HCT116 (cell line): ENCODE data around the gene CCDC38. TPM values are rescaled to one million over a fixed set of nuclear protein-coding genes. Genes with fewer than 3 reads are reported as not detected.
"Not testable (repeated sequence)": the region's sequence is repeated elsewhere in the genome, so short reads cannot be mapped to it uniquely, and the experiment has no call there.

Source experiments
- ATAC-seq: fragments of 200-7000 bp; cut with Tn5 transposase; 2 replicates; pipeline ENCODE4 v1.9.1; 2020; ENCODE audit warnings: mild to moderate bottlenecking, moderate library complexity
- BruUV-seq: library from RNA; stranded (reverse); fragments of 400-500 nt; replicated peaks from 2 replicates; lab custom pipeline; 2021; lab: Mats Ljungman, UMichigan
- CTCF ChIA-PET: fragments of 300-600 bp; sonication (Branson Sonifier 250); formaldehyde crosslinking; loops from one replicate; lab custom pipeline; 2021; ENCODE audit warnings: antibody characterized with exemption; lab: Charles Lee
- POLR2A ChIA-PET: fragments of 300-600, 350-600 bp; sonication (Branson Sonifier 250); formaldehyde crosslinking; loops from one replicate; lab custom pipeline; 2021; ENCODE audit warnings: antibody characterized with exemption; lab: Charles Lee
- RAD21 ChIA-PET, 2 experiments: fragments of 300-600 bp; sonication (Branson Sonifier 250); formaldehyde crosslinking; loops; one replicate each; lab custom pipeline; 2023; ENCODE audit warnings: low total read pairs in 2 of 2; ENCODE audit not compliant: uncharacterized antibody in 2 of 2, unreplicated experiment in 2 of 2, low non-redundant PET in 1 of 2; lab: Charles Lee
- DNase-seq: peaks from one replicate; pipeline ENCODE4 v3.0.0-alpha.2; 2010; ENCODE audit warnings: low read depth, low spot score
- H2AFZ ChIP-seq: fragments of 200-600 bp; shearing (Covaris generic), sonication (generic); 2 replicates; pipeline ENCODE4 v1.6.1; 2017; ENCODE audit warnings: low read depth, mixed run types, mixed read lengths, antibody characterized with exemption, low read length; ENCODE audit not compliant: poor library complexity, severe bottlenecking
- H3K27ac ChIP-seq: 2 replicates; pipeline ENCODE4 v1.5.1; 2012; ENCODE audit warnings: low read depth, low read length
- H3K27me3 ChIP-seq: fragments of 200-600 bp; sonication (generic); 2 replicates; pipeline ENCODE4 v1.6.1; 2016; ENCODE audit warnings: mixed run types, low read length, mixed read lengths; ENCODE audit not compliant: insufficient read depth
- H3K36me3 ChIP-seq, 2 experiments: fragments of 200-500 bp in 1 of 2; fragments of 200-600 bp in 1 of 2; sonication (Bioruptor generic) in 1 of 2; sonication (generic) in 1 of 2; 2 replicates each; pipeline versions ENCODE4 v1.5.1 to v1.6.1; 2014 to 2016; ENCODE audit warnings: low read length in 2 of 2, inconsistent platforms in 1 of 2, mixed read lengths in 1 of 2, mixed run types in 1 of 2; ENCODE audit not compliant: insufficient read depth in 2 of 2, control insufficient read depth in 1 of 2
- H3K4me1 ChIP-seq, 2 experiments: fragments of 200-600 bp in 1 of 2; sonication (generic) in 1 of 2; 2 replicates each; pipeline versions ENCODE4 v1.5.1 to v1.6.1; 2012 to 2017; ENCODE audit warnings: low read length in 2 of 2, inconsistent platforms in 1 of 2, mild to moderate bottlenecking in 1 of 2, mixed read lengths in 1 of 2, mixed run types in 1 of 2, moderate library complexity in 1 of 2; ENCODE audit not compliant: insufficient read depth in 2 of 2, control insufficient read depth in 1 of 2
- H3K4me2 ChIP-seq: fragments of 200-600 bp; sonication (generic); 2 replicates; pipeline ENCODE4 v1.6.1; 2017; ENCODE audit warnings: mixed run types, low read length, mixed read lengths
- H3K4me3 ChIP-seq, 2 experiments: fragments of 200-600 bp in 1 of 2; sonication (generic) in 1 of 2; replicated peaks in 1 of 2; 2 replicates each; pipeline ENCODE4 v1.5.1; 2011 to 2016; ENCODE audit warnings: low read length in 2 of 2, control low read depth in 1 of 2, low read depth in 1 of 2, mild to moderate bottlenecking in 1 of 2, mixed read lengths in 1 of 2, mixed run types in 1 of 2
- H3K79me2 ChIP-seq: fragments of 200-600 bp; sonication (generic); 2 replicates; pipeline ENCODE4 v1.6.1; 2017; ENCODE audit warnings: mild to moderate bottlenecking, mixed run types, low read length, moderate library complexity, mixed read lengths; ENCODE audit not compliant: insufficient read depth
- H3K9ac ChIP-seq: fragments of 200-600 bp; sonication (generic); 2 replicates; pipeline ENCODE4 v1.6.1; 2016; ENCODE audit warnings: low read length, mixed read lengths
- H3K9me2 ChIP-seq: fragments of 200-600 bp; sonication (generic), shearing (Covaris generic); 2 replicates; pipeline ENCODE4 v1.6.1; 2017; ENCODE audit warnings: mixed run types, mild to moderate bottlenecking, moderate library complexity; ENCODE audit not compliant: insufficient read depth
- H3K9me3 ChIP-seq, 2 experiments: fragments of 200-500 bp in 1 of 2; fragments of 200-600 bp in 1 of 2; sonication (Bioruptor generic) in 1 of 2; sonication (generic) in 1 of 2; 2 replicates each; pipeline ENCODE4 v1.6.1; 2014 to 2017; ENCODE audit warnings: low read length in 2 of 2, mixed read lengths in 2 of 2, inconsistent platforms in 1 of 2, low read depth in 1 of 2, mild to moderate bottlenecking in 1 of 2, mixed run types in 1 of 2, moderate library complexity in 1 of 2; ENCODE audit not compliant: control insufficient read depth in 1 of 2, insufficient read depth in 1 of 2
- H4K20me1 ChIP-seq: fragments of 200-600 bp; sonication (generic), shearing (Covaris generic); 2 replicates; pipeline ENCODE4 v1.6.1; 2017; ENCODE audit warnings: mixed run types, mild to moderate bottlenecking, moderate library complexity; ENCODE audit not compliant: insufficient read depth
- ATF3 ChIP-seq: IDR thresholded peaks from 2 replicates; pipeline ENCODE4 v1.6.1; 2012
- CEBPB ChIP-seq: IDR thresholded peaks from 2 replicates; pipeline ENCODE4 v1.6.1; 2012; ENCODE audit warnings: low read depth
- CTCF ChIP-seq, 3 experiments: fragments of 200-600 bp in 1 of 3; sonication (generic) in 1 of 3; IDR thresholded peaks in 2 of 3; conservative IDR thresholded peaks in 1 of 3; 2 replicates each; pipeline ENCODE4 v1.5.1; 2012 to 2017; ENCODE audit warnings: low read depth in 2 of 3, low read length in 2 of 3, antibody characterized with exemption in 1 of 3, borderline replicate concordance in 1 of 3, control low read depth in 1 of 3, mild to moderate bottlenecking in 1 of 3, mixed read lengths in 1 of 3, mixed run types in 1 of 3, moderate library complexity in 1 of 3; ENCODE audit not compliant: insufficient read depth in 1 of 3
- MAX ChIP-seq: IDR thresholded peaks from 2 replicates; pipeline ENCODE4 v1.6.1; 2012
- SRF ChIP-seq: IDR thresholded peaks from 2 replicates; pipeline ENCODE4 v1.6.1; 2012; ENCODE audit warnings: low read depth
- YY1 ChIP-seq: IDR thresholded peaks from 2 replicates; pipeline ENCODE4 v1.6.1; 2011; ENCODE audit warnings: low read length, low read depth, moderate library complexity, mild to moderate bottlenecking; ENCODE audit not compliant: insufficient replicate concordance; ENCODE audit errors: extremely low read depth
- intact Hi-C: fragments of 100-400 bp; cut with micrococcal nuclease; formaldehyde crosslinking; loops from 2 replicates; pipeline ENCODE4 v1.10.0; 2022
- total RNA-seq: library from RNA; stranded (reverse); gene quantifications from one replicate; pipeline ENCODE4 v1.2.1, GENCODE V29; 2021; ENCODE audit not compliant: unreplicated experiment

CCDC38 gene
- total RNA-seq, 1 experiment from 2014 or later, result 0.27 TPM

GRCh38 chr12:95972832-95973456, 30.5 kb upstream of the CCDC38 start:
- Histone ChIP-seq H3K9me2 (no peaks in the 10 kb centered on the region), H3K9ac (no peak overlapping the region), H3K9me3 (no peaks in the 10 kb centered on the region), H3K79me2 (no peaks in the 10 kb centered on the region), H3K4me1 (peaks cover 0 to 7% of the 10 kb centered on the region in 2 experiments; a peak in 1 of 4 replicates), H3K4me2 (no peak overlapping the region), H3K27ac (no peak overlapping the region), H2AFZ (no peak overlapping the region), H3K27me3 (no peaks in the 10 kb centered on the region)
- intact Hi-C loops, result no loop called here
- no peak for ATAC-seq
- POLR2A ChIA-PET, result no interaction called here
- TF ChIP-seq ATF3 (no peak), MAX (no peak)
- TF ChIP-seq, all 23 proteins: peak for 0
- H4K20me1 ChIP-seq, result no peaks in the 10 kb centered on the region
- no peak overlapping the region for H3K4me3 ChIP-seq
- RAD21 ChIA-PET, result interaction anchor here in 1 of 2 experiments (0.7 kb wide), 1 partner anchor 28 kb away, joined by 3 read pairs; no protein-coding TSS in a partner anchor
- no TSS peak for BruUV-seq
- H3K36me3 ChIP-seq, result no peaks in the 10 kb centered on the region
- CTCF ChIA-PET, result no interaction called here
- DNase-seq, result no peak

- ChIA-PET CTCF (no interaction called here), POLR2A (no interaction called here), RAD21 (interaction anchor here in 1 of 2 experiments (0.7 kb wide), 1 partner anchor 97 kb away, joined by 3 read pairs; no protein-coding TSS in a partner anchor)
- H3K4me2 ChIP-seq, result no peak overlapping the region
- no peak overlapping the region for H3K27ac ChIP-seq
- no peaks in the 10 kb centered on the region for H3K9me2 ChIP-seq
- ATAC-seq (no peak), DNase-seq (no peak)
- H3K79me2 ChIP-seq, result no peaks in the 10 kb centered on the region
- intact Hi-C loops, result no loop called here
- H3K4me1 ChIP-seq, result no peaks in the 10 kb centered on the region
- no peaks in the 10 kb centered on the region for H4K20me1 ChIP-seq
- no peaks in the 10 kb centered on the region for H3K9me3 ChIP-seq
- no peak overlapping the region for H3K4me3 ChIP-seq
- H2AFZ ChIP-seq, result no peak overlapping the region
- H3K27me3 ChIP-seq, result no peaks in the 10 kb centered on the region
- no peak for TF ChIP-seq CTCF (IDR thresholded peaks at IDR 0.05 in 2 of 3, conservative IDR thresholded peaks at IDR 0.05 in 1 of 3; ENCODE audit: borderline replicate concordance in 1 of 3, insufficient read depth in 1 of 3, low read depth in 2 of 3, low read length in 2 of 3)
- TF ChIP-seq SRF, result no peak
- no peak for TF ChIP-seq CEBPB
- no peak for TF ChIP-seq YY1
- no TSS peak for BruUV-seq
- 0 out of 4 replicates have a peak, but pooled peaks cover 0 to 2% of the 10 kb centered on the region in 2 experiments for H3K36me3 ChIP-seq
- H3K9ac ChIP-seq, result no peak overlapping the region
Observed at GRCh38 chr12:95970905-95971304, 28.5 kb upstream of the CCDC38 start.

GRCh38 chr12:95969116-95969515, 26.7 kb upstream of the CCDC38 start:
- H3K27ac ChIP-seq, H3K4me2 ChIP-seq, H3K36me3 ChIP-seq, H2AFZ ChIP-seq, H3K9me3 ChIP-seq, H3K4me3 ChIP-seq, intact Hi-C loops, H3K4me1 ChIP-seq, H4K20me1 ChIP-seq, DNase-seq, H3K79me2 ChIP-seq, H3K9me2 ChIP-seq, BruUV-seq, POLR2A ChIA-PET, CTCF ChIA-PET, ATAC-seq, H3K9ac ChIP-seq, H3K27me3 ChIP-seq: not testable (repeated sequence)
- RAD21 ChIA-PET, result interaction anchor here in 1 of 2 experiments (0.7 kb wide), 1 partner anchor 30 kb away, joined by 5 read pairs; no protein-coding TSS in a partner anchor
